Left ventricle myocardium inferior (tissue), 1 donor: Measurements from ENCODE around the gene LVRN. TPM values are rescaled to one million over a fixed set of nuclear protein-coding genes. Genes with fewer than 3 reads are reported as not detected.

Experiments used
- DNase-seq: peaks from one replicate; pipeline ENCODE4 v3.0.0-alpha.2; 2020
- H3K27ac ChIP-seq: fragments of 200-600 bp; replicated peaks from 2 replicates; pipeline ENCODE4 v1.8.0; 2021
- H3K27me3 ChIP-seq: fragments of 200-600 bp; 2 replicates; pipeline ENCODE4 v1.8.0; 2021; ENCODE audit warnings: low read depth
- H3K36me3 ChIP-seq: fragments of 200-600 bp; 2 replicates; pipeline ENCODE4 v1.8.0; 2021
- H3K4me1 ChIP-seq: fragments of 200-600 bp; 2 replicates; pipeline ENCODE4 v1.8.0; 2021
- H3K4me3 ChIP-seq: fragments of 200-600 bp; 2 replicates; pipeline ENCODE4 v1.8.0; 2021; ENCODE audit warnings: mild to moderate bottlenecking, moderate library complexity
- H3K9me3 ChIP-seq: fragments of 200-600 bp; replicated peaks from 2 replicates; pipeline ENCODE4 v1.8.0; 2021
- intact Hi-C: fragments of 100-400 bp; cut with micrococcal nuclease; formaldehyde crosslinking; loops from one replicate; pipeline ENCODE4 v1.11.0; 2022
- total RNA-seq: library from RNA; stranded (reverse); fragmentation: NEBNext Ultra II Directional; extraction: Animal tissue kit (Norgen Biotek cat#: 25700); gene quantifications from one replicate; pipeline ENCODE4 v1.2.1, GENCODE V29; 2021
- TF ChIP-seq, protein P1 (sequence below): fragments of 200-600 bp; IDR thresholded peaks from 2 replicates; pipeline ENCODE4 v1.8.0; 2021; ENCODE audit warnings: antibody characterized with exemption, mild to moderate bottlenecking, borderline replicate concordance
- donor health status: DM: no; HTN: yes; CAD: no; lungs with severe emphysema.

The LVRN gene
- total RNA-seq, 1 donor from 2014 or later: 0.14 TPM

GRCh38 chr5:116011046-116011445, 48.8 kb downstream of the LVRN start:
- TF ChIP-seq, protein P1, sequence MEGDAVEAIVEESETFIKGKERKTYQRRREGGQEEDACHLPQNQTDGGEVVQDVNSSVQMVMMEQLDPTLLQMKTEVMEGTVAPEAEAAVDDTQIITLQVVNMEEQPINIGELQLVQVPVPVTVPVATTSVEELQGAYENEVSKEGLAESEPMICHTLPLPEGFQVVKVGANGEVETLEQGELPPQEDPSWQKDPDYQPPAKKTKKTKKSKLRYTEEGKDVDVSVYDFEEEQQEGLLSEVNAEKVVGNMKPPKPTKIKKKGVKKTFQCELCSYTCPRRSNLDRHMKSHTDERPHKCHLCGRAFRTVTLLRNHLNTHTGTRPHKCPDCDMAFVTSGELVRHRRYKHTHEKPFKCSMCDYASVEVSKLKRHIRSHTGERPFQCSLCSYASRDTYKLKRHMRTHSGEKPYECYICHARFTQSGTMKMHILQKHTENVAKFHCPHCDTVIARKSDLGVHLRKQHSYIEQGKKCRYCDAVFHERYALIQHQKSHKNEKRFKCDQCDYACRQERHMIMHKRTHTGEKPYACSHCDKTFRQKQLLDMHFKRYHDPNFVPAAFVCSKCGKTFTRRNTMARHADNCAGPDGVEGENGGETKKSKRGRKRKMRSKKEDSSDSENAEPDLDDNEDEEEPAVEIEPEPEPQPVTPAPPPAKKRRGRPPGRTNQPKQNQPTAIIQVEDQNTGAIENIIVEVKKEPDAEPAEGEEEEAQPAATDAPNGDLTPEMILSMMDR: no peak
- no peak for DNase-seq
- Histone ChIP-seq H3K9me3 (no peaks in the 10 kb centered on the region), H3K4me1 (no peaks in the 10 kb centered on the region), H3K4me3 (no peak overlapping the region), H3K36me3 (no peaks in the 10 kb centered on the region), H3K27ac (no peak overlapping the region), H3K27me3 (no peaks in the 10 kb centered on the region)
- intact Hi-C loops: no loop called here

- H3K4me1 ChIP-seq: no peaks in the 10 kb centered on the region
- DNase-seq: no peak
- TF ChIP-seq, protein P1: no peak
- intact Hi-C loops: no loop called here
- H3K4me3 ChIP-seq: no peak overlapping the region
- H3K27me3 ChIP-seq: no peaks in the 10 kb centered on the region
- H3K27ac ChIP-seq: no peak overlapping the region
- H3K36me3 ChIP-seq: no peaks in the 10 kb centered on the region
- H3K9me3 ChIP-seq: no peaks in the 10 kb centered on the region
These were observed 51.0 kb downstream of the LVRN start for GRCh38 chr5:116013207-116013785.

DNA sequence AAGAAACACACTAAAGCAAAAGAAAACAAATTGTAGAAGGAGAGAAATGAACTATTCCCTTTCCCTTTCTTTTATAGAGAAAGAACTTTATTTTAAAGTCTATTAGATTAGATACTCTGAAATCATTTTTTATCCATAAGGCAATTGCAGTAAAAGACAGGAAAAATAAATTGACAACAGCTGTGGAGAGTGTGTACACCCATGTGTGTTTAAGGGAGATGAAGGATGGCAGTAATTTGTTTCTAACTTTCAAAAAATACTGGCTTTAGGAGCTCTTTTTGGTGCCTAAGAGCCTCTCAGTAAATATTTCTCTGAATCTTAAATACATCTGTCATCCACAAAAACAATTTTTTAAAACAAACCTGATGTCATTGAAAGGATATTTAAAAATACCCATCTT, 51.7 kb downstream of the LVRN start:
- intact Hi-C loops: no loop called here
- DNase-seq: no peak
- TF ChIP-seq, protein P1: no peak
- H3K9me3 ChIP-seq: no peaks in the 10 kb centered on the region
- no peaks in the 10 kb centered on the region for H3K27me3 ChIP-seq
- no peak overlapping the region for H3K27ac ChIP-seq
- H3K4me1 ChIP-seq: no peaks in the 10 kb centered on the region
- H3K36me3 ChIP-seq: no peaks in the 10 kb centered on the region
- no peak overlapping the region for H3K4me3 ChIP-seq

GRCh38 chr5:116023619-116024018, 61.3 kb downstream of the LVRN start:
- TF ChIP-seq, protein P1: no peak
- intact Hi-C loops: no loop called here
- H3K4me3 ChIP-seq: no peak overlapping the region
- no peaks in the 10 kb centered on the region for H3K4me1 ChIP-seq
- no peaks in the 10 kb centered on the region for H3K9me3 ChIP-seq
- DNase-seq: no peak
- H3K27me3 ChIP-seq: no peaks in the 10 kb centered on the region
- no peaks in the 10 kb centered on the region for H3K36me3 ChIP-seq
- no peak overlapping the region for H3K27ac ChIP-seq

- no peak overlapping the region for H3K27ac ChIP-seq
- TF ChIP-seq, protein P1: no peak
- H3K4me3 ChIP-seq: no peak overlapping the region
- no peaks in the 10 kb centered on the region for H3K4me1 ChIP-seq
- no peaks in the 10 kb centered on the region for H3K27me3 ChIP-seq
- H3K9me3 ChIP-seq: no peaks in the 10 kb centered on the region
- intact Hi-C loops: no loop called here
- DNase-seq: no peak
- H3K36me3 ChIP-seq: no peaks in the 10 kb centered on the region
These were observed 63.6 kb downstream of the LVRN start for GRCh38 chr5:116025866-116026265.
